GM19025 (cell line): ENCODE results near the gene EHD4.
A peak's percentile ranks its signal among the peaks of the same experiment; 100 is the strongest.

Experiments used
- ATAC-seq: cut with Tn5 transposase; IDR thresholded peaks from one replicate; pipeline ENCODE4 v1.9.1; 2021; ENCODE audit warnings: mild to moderate bottlenecking, low read depth, moderate library complexity; ENCODE audit not compliant: unreplicated experiment

The EHD4 gene

DNA sequence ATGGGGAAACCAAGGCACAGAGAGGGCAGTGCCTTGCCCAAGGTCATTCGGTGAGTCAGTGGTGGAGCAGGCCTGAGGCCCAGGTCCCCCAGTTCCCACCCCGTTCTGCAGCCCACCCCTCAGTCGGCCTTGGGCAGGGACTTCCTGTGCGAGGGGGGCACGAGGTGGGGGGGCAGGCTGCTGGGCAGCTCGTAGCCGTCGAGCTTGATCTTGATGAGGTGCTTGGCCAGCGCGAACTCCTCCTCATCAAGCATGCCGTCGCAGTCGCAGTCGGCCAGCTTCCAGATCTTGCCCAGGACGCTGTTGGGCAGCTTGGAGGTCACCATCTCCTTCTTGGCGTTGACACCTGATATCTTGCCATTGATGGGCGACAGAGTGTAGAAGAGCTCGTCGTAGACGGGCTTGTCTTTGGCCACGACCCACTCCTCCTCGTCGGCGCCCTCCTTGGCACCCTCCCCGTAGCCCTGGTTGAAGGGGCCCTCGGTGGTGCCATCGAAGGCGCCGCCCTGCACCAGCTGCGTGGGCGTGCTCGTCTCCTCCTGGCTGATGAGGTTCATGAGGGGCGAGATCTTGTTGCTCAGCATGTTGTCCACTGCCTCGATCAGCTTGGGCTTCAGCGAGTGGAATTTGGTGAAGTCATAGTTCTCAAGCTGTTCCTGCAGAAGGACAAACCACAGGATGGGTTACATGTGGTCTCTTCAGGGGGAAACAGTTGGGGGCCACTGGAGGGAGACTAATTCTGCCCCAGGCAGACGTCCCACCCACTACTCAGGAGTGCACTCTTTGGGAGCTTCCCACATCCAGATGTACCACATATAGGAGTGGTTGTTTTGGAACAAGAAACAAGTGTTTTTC is 71.6 kb downstream of the EHD4 start:
- no peak for ATAC-seq

DNA sequence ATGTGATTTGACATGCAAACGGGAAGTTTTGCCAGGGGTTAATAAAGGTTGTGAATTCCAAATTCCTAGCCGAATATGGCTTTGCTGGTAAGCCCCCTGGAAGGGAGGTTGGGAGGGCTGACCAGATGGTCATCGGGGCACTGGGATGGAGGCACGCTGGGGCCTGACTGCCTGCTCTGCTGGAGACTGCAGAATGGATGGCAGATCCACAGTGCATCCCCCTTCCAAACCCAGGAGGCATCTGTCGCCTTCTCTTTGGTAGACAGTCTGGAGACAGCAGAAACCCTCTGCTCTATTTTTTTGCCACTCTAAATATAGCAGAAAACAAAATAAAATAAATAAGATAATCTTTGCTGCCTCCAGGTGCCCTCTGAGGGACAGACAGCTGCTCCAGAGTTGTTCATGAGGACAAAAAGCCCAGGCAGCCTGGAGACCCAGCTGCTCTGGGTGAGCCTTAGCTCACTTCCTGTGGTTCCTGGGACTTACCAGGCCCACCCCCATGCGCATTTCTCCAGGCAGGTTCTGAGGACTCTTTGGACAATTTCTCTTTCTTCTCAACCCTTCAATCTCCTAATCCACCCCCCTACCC is 72.4 kb downstream of the EHD4 start:
- ATAC-seq = no peak

DNA sequence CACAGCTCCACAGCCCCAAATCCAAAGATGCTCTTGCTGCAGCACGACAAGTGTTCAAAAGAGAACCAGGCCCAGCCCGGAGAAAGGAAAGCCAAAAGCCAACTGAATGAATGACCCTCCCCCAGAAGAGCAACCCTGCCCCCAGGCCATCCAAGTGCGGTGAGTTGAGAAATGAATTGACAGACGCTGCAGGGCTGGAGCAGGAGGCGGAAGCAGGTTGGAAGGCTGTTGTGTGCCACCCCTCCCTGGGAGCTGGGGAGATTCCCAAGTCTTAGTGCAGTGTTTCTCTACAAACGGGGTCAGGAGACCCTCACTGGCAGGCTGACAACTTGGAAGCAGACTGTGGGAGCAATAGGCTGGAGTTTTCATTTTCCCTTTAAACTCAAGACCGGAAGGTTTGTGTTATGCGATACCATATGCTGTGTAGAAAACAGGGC is 75.0 kb downstream of the EHD4 start:
- ATAC-seq = no peak

DNA sequence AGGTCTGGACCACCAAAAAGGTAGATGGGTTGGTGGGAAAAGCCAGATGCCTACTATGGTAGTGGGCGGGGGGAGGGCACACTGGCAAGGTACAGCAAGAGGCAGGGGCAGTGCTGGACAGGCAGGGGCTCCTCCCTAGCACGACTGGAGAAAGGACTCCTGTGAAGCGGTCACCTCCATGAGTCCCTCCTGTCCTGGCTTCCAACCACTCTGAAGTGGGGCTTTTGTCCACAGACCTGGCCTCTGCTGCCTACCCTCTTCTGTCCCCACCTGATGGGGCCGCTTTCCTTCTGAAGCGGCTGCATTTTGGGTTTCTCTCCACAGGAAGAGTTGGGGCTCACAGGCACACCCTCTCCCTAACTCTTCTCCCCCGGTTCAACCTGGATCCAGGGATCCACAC is 75.8 kb downstream of the EHD4 start:
- no peak for ATAC-seq

DNA sequence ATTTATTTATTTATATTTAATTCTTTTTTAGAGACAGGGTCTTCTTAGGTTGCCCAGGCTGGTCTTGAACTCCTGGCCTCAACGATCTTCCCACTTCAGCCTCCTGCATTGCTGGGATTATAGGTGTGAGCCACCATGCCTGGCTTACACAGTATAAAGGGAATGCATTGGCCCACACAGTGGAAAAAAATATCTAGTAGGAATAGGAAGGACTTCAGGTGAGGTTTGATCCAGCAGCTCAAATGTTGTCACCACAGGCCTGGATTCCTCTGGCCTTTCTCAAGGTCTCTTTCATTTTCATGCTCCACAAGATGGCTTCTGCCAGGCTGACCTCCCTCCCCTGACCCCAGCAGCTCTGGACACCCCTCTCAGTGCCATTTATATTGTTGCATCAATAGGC is 76.4 kb downstream of the EHD4 start:
- ATAC-seq = no peak

DNA sequence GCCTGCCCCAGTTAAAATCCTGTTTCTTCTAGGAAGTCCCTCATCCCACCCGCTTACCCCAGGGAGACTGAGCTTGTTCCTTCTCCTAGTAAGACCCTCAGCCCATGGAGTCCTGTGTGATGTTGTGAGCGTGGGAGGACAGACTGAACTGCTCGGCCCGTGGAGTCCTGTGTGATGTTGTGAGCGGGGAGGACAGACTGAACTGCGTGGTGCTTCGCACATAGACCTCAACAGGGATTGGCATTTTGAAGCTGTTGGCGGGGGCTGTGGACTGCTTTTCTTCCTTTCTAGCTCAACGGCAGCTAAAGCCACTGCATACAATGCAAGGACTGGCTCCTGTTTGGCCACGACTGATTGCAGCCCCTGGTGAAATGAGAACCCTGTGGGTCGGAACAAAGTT is 76.9 kb downstream of the EHD4 start:
- ATAC-seq = no peak

DNA sequence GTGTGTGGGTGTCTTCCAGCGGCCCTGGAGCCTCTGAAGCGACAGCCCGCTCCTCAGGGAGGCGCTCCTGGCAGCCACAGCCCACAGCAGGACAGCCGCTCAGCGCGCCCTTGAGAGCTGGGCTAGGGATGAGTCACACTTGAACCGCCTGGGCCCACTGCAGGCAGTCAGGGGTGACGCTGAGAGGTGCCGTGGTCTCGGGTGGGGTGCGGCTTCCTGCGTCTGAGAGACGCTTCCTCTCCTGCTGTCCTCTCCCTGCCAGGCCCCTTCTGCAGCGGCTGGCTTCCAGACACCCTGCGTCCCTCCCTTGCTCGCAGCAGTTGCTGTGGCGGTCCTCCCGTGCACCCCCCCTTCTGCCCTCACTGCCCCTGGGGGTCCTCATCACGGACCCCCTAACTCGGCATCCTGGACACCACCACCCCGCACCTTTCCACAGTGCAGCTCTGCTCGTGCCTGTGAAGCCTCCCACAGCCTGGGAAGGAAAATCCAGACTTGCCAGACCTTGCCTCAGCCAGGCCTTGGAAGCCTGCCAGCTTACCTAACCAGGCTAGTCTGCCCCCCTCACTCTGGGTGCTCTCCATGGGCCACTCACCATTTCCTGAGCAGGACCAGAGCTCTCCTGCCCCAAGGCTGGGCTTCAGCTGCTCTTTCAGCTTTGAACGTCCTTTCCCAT is 77.4 kb downstream of the EHD4 start:
- ATAC-seq = peak; percentile 96

DNA sequence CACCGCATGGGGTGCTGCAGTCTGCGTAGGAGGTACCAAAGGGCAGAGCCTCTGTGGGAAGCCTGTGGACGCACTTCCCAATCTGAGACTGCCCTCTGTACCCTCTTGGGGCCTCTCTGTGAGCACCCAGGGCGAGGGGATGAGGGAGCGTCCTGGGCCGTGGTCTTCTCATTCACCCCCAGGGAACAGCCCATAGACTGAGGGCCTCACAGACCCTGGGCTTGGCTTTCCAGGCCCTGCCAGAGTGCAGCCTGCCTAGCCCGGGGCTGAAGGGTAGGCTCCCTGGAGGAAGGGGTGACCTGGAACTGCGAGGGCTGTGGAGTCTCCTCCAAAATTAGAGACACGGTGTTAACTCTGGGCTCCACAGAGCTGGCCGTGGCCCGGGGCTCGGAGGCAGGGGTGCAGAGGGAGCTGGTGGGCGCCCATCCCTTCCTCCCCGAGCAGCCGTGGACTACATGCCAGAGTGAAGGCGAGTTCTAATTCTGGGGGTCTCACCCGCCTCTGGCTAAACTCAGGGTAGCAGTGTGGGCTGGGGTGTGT is 78.0 kb downstream of the EHD4 start:
- peak; percentile 16 for ATAC-seq

DNA sequence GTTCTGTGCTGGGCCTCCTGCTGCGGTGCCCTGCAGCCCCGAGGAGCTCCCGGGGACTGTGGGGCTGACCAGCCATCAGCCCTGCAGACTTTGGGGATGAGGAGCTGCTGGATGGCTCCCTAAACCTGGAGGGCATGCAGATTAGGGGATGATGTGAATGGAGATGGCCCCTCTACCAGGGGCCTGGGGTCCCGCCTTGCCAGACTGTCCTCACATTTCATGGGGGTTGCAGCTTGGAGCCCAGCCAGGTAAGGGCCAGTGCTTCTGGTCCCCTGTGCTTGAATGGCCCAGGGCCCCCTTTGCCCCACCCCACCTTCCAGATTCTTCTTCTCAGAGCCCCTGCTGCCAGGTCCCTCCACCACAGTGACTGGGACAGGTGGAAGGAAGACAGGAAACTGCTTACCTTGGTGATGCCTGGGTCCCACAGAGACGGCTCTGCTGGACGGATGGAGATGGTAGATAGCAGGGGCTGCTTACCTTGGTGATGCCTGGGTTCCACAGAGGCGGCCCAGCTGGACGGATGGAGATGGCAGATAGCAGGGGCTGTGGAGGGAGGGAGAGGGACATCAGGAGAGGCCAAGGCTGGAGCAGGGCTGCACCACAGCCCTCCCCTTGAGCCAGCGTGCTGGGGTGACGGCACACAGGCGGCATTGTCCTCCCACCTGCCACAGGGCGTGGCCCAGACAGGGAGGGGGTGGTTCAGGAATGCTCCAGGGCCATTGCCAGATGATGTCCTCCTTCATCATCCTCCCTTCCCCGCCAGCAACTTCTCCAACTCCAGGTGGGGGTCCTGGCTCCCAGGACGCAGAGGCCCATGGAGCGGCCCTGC is 78.7 kb downstream of the EHD4 start, which contains the start of gene SPTBN5:
Gene SPTBN5 (minus strand): TSS at position 632 of the 829 bp plus-strand sequence. CDS start 556 bp downstream, at position 76.
- ATAC-seq = no peak

DNA sequence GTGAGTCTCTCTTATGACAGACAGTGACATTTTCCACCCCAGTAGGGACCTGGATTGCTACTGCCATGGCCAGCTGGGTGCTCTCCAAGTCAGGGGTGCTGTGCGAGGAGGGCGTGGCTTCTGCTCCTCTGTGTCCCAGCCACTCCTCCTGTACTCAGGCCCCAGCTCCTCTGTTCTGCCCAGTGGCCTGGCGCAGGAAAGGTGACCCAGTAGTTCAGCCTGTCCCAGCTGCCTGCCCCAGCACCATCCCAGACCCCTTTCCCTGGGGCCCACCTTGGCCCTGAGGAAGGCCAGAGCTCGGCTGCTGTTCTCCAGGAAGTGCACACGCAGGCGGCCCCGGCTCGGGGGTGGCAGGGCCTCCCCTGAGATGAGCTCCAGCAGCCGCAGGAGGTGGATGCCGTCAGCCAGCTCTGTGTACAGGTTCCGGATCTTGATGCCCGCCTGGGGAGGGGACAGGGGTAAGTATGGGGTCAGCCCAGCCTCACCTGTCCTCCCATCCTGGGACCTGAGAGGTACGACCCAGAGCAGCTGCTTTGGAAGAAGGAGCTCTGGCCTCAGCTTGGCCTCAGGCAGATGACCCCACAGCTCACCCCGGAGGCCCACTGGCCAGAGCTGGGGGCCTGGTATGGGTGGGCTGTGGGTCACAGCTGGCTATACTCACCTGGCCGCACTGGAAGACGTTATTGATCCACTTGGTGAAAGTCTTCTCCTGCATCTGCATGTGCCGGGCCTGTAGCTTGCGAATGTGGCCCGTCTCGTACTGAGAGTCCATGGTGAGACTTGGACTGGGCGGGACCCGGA is 79.5 kb downstream of the EHD4 start:
- no peak for ATAC-seq

DNA sequence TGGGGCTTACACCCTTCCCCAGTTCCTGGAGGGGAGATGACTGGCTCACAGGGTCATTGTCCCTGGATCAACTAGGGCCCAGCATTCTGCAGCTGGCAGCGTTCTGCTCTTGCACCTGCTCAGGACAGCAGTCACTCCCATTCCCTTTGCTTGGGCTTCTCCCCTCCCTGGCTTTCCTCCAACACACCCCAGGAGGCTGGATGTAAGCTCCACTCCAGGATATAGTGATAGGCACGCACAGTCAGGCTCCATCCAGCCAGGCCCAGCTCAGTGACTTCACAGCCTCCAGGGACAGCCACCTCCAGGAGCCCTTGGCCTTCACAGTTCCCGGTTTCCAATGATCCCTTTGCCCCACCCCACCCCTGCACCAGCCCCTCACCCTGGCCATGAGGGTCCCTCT is 80.4 kb downstream of the EHD4 start:
- no peak for ATAC-seq

DNA sequence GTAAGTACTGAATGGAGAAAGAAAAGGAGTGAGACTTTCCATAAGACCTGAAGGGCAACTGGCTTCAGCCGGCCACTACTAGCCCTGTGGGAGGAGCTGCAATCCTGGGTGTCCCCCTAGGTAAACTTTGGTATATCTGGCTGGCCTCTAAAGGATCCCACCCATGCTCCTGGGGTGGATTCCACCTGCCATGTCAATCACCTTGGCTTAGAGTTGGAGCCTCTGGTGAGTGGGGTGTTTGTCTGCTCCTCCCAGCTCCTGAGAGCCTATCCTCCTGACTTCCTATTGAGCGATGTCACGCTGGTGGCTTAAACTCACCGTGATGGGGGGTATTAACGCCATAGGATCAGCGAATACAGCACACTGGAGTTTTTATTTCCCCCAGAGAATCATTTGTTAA is 81.1 kb downstream of the EHD4 start:
- no peak for ATAC-seq

DNA sequence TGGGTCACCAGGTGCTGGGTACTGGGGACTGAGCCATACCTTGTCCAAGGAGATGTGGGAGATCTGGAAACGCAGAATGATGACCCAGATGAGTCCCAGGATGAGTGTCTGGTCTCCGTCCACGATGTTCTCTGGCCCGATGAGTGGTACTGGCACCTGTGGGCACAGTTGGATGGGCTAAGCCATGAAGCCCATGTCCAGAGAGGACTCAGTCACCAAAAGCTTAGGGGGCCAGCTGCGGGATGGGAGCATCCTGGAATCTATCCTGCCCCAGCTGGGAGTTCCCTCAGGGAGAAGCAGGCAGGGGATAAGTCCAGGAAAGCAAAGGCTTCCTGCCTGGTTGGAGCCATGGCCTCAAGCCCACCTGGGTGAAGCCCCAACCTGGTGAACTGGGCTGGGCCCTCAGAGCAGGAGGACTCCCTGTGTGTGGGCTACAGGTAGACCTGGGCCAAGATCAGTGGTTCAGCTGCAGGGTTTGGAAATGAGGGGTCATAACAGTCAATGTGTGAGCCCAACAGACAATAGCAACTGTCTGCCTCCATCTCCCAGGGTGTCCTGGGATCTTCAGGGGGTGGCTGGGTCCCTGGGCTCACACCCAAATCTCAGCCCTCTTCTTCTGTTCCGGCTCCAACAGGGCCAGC is 82.2 kb downstream of the EHD4 start:
- ATAC-seq = no peak

DNA sequence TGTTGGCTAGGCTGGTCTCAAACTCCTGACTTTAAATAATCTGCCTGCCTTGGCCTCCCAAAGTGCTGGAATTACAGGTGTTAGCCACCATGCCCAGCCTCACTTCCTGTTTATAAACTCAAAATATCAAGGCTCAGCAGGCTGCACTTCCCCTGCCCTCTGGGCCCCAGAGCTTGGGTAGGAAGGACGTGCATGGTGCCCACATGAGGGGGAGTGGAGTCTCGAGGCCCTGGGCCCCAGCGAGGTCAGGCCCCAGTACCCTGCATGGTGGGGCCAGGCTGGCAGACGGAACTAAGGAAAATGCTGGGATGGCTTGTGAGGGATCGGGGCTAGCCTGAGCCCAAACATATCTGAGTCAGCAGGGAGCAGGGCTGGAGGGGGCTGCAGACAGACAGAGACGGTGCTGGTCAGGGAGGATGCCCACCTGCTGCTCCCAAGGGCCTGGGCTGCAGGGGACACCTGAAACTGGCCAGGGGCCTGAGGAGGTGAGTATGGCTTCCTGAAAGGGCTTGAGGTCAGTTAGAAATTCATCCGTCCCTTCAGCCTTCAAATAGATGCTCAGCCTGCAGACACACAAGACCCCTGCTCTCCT is 83.6 kb downstream of the EHD4 start:
- ATAC-seq = no peak

DNA sequence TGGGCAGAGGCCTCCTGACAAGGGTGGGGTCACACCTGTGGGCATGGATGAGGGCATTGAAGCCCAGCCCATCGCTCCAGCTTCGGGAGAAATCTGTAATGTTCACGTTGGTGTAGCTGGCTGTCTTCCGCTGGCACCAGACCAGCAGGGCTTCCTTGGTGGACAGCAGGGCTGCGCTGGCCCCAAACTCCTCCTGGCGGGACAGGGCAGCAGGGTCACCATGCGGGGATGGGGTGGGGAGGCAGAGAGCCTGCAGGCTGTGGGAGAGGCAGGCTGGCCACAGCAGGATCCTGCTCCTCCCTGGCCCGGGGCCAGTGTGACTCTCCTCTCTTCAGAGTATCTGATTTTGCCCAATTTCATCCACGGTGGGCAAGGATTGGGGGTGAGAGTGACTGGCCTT is 84.5 kb downstream of the EHD4 start:
- no peak for ATAC-seq

DNA sequence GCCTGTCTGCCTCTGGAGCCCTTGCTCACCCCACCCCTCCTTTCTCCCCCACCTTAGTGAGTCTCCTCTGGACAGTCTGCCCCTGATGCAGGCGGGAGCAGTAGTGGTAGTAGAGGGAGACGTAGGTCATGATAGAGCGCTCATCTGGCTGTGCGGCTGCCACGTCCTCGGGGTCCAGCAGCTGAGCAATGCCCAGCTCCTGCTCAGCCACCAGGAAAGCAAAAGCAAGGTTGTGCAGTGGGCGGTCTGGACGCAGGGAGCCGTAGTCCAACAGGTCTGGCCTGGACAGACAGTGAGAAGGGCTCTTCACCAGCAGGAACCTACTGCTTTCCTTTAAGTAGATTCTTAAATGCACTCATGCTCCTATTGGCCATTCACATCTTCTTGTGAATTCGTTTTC is 85.2 kb downstream of the EHD4 start:
- ATAC-seq = no peak

DNA sequence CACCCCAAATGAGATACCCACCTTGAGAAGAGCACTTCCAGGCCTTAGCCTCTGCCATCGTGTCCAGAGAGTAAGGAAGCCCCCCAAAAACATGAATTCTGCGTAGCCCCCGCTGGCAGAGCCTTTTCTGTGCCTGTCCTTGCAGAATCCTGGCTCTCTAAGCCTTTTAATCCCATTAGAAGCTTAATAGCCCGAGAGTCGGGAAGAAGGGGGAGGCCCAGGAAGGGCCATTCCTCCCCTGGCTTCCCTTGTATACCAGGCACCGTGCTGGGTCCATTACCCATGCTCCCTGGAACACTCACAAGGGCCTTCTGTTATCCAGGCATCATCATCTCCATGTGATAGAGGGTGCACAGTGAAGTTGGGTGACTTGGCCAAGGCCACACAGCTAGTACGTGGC is 85.6 kb downstream of the EHD4 start:
- no peak for ATAC-seq

DNA sequence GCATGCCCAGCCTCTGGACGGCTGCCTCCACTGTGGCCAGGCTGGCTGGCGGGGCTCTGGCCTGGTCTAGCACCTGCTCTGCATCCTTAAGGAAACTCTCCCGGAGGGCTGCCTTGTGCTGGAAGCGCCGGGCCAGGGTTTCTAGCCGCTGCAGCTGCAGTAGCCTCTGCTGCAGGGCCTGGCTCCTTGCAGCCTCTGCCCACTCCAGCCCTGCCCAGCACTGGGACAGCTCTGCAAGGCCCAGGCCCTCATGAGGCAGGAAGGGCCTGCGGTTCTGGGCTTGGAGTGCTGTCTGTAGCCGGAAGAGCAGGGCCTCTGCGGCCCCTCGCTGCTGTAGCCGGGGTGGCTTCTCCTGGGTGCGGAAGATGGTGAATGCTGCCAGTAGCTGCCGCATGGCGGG is 86.5 kb downstream of the EHD4 start:
- no peak for ATAC-seq

DNA sequence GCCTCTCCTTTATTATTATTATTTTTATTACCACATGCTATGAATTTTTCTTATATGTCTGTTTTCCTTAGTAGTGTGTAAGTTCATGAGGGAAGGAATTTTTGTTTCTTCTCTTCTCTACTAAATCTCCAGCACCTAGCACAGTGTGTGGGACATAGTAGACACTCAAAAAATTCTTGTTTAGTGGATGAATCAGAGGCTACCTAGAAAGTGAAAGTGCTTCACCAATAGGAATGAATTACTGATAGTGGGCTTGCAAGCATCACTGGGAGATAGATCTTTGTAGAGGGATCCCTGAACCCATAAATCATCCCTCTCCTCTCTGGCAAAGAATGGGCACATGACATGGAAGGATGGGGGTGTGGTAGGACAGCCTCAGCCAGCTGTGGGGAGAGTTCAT is 87.0 kb downstream of the EHD4 start:
- ATAC-seq = no peak
